RPMI8226 (cell line): Measurements from ENCODE around the gene RUNDC3A.
A peak's percentile ranks its signal among the peaks of the same experiment; 100 is the strongest.

Experiments
- DNase-seq: peaks from one replicate; pipeline ENCODE4 v3.0.0-alpha.2; 2015

The RUNDC3A gene

GRCh38 chr17:44284024-44284400 lies 24.4 kb upstream of the RUNDC3A start:
- DNase-seq = no peak

GRCh38 chr17:44287651-44288050 lies 20.8 kb upstream of the RUNDC3A start:
- DNase-seq = no peak

- DNase-seq = no peak
These were observed 14.7 kb upstream of the RUNDC3A start for GRCh38 chr17:44293509-44294226.

- DNase-seq = no peak
These were observed 10.4 kb upstream of the RUNDC3A start for GRCh38 chr17:44297975-44298374.

GRCh38 chr17:44304651-44305050 lies 3.8 kb upstream of the RUNDC3A start:
- DNase-seq = no peak

GRCh38 chr17:44307387-44308186 lies 814 bp upstream of the RUNDC3A start:
- DNase-seq = no peak

- DNase-seq = no peak
These were observed 464 bp downstream of the RUNDC3A start for GRCh38 chr17:44308865-44309264.

- no peak for DNase-seq
These were observed 1.1 kb downstream of the RUNDC3A start for GRCh38 chr17:44309472-44309871.

- peak; percentile 51 for DNase-seq
These were observed 1.8 kb downstream of the RUNDC3A start for GRCh38 chr17:44310188-44310587.

GRCh38 chr17:44310609-44311376 lies 2.4 kb downstream of the RUNDC3A start:
- no peak for DNase-seq

- no peak for DNase-seq
These were observed 3.3 kb downstream of the RUNDC3A start for GRCh38 chr17:44311562-44312181.

GRCh38 chr17:44312396-44313104 lies 4.1 kb downstream of the RUNDC3A start:
- no peak for DNase-seq

GRCh38 chr17:44314031-44314430 lies 5.6 kb downstream of the RUNDC3A start:
- no peak for DNase-seq

- DNase-seq = no peak
These were observed 6.1 kb downstream of the RUNDC3A start for GRCh38 chr17:44314524-44314868.

- peak; percentile 65 for DNase-seq
These were observed 6.7 kb downstream of the RUNDC3A start for GRCh38 chr17:44314869-44315661.

GRCh38 chr17:44315760-44316731 lies 7.6 kb downstream of the RUNDC3A start:
- DNase-seq = no peak

- DNase-seq = no peak
These were observed 9.1 kb downstream of the RUNDC3A start for GRCh38 chr17:44317545-44317944.

- DNase-seq = no peak
These were observed 9.9 kb downstream of the RUNDC3A start for GRCh38 chr17:44318077-44318892.

GRCh38 chr17:44320066-44320465 lies 11.7 kb downstream of the RUNDC3A start:
- DNase-seq = no peak
